ENCODE data around the gene POMGNT1. TPM values are rescaled to one million over a fixed set of nuclear protein-coding genes. Genes with fewer than 3 reads are reported as not detected.

POMGNT1 gene
- total RNA-seq, 4 donors from 2014 or later: 23.9 to 36.7 (median 28.1) TPM

GRCh38 chr1:46179138-46180081, 18.8 kb downstream of the POMGNT1 start:
- H3K9me3 ChIP-seq: no peaks in the 10 kb centered on the region
- TF ChIP-seq POLR2A (IDR thresholded peaks at IDR 0.05) (no peak), CTCF (IDR thresholded peaks at IDR 0.05) (peak; percentile 78 to 96 (median 91))
- DNase-seq: no peak
- WGBS, 2 donors: 7 to 8% methylated on average over 10 of the region's 10 CpGs
- intact Hi-C loops (cut with DNase I): loop anchor here (2.0 to 5.0 kb wide), 2 partner anchors 43 to 143 kb away; no protein-coding TSS in a partner anchor
- no peaks in the 10 kb centered on the region for H3K36me3 ChIP-seq
- peak overlapping the region in 3 of 4 donors; percentile 23 to 69 (median 48) for H3K27ac ChIP-seq
- H3K4me1 ChIP-seq: peaks cover 36 to 67% (median 59%) of the 10 kb centered on the region in 3 donors
- no peaks in the 10 kb centered on the region for H3K27me3 ChIP-seq
- no peak overlapping the region for H3K4me3 ChIP-seq

GRCh38 chr1:46176211-46176865, 21.9 kb downstream of the POMGNT1 start, which contains the start of gene P3R3URF:
Gene P3R3URF, minus strand, starts transcription at chr1:46176488. Its CDS starts 17 bp downstream, at chr1:46176471.
- no peak for DNase-seq
- WGBS, 2 donors: 67 to 80% methylated on average over 4 to 6 of the region's 13 CpGs
- intact Hi-C loops (cut with DNase I): no loop called here
- H3K27me3 ChIP-seq: no peaks in the 10 kb centered on the region
- H3K9me3 ChIP-seq: no peaks in the 10 kb centered on the region
- peak within 1 kb of the TSS; percentile 66 to 89 (median 77) for H3K27ac ChIP-seq
- TF ChIP-seq CTCF (IDR thresholded peaks at IDR 0.05) (no peak), POLR2A (IDR thresholded peaks at IDR 0.05) (no peak)
- no peaks in the 10 kb centered on the region for H3K36me3 ChIP-seq
- no peak within 1 kb of the TSS for H3K4me3 ChIP-seq
- H3K4me1 ChIP-seq: peaks cover 32 to 69% (median 62%) of the 10 kb centered on the region in 3 donors

- 70 to 87% methylated on average over 3 of the region's 3 CpGs for WGBS, 2 donors
- TF ChIP-seq CTCF (IDR thresholded peaks at IDR 0.05): no peak
- no peak for TF ChIP-seq POLR2A (IDR thresholded peaks at IDR 0.05)
- DNase-seq: no peak
- Histone ChIP-seq H3K36me3 (no peaks in the 10 kb centered on the region), H3K27me3 (no peaks in the 10 kb centered on the region), H3K4me1 (peaks cover 28 to 67% (median 56%) of the 10 kb centered on the region in 3 donors), H3K4me3 (no peak overlapping the region), H3K27ac (peak overlapping the region; percentile 66 to 89 (median 77)), H3K9me3 (no peaks in the 10 kb centered on the region)
- intact Hi-C loops (cut with DNase I): no loop called here
Observed at GRCh38 chr1:46175243-46175642, 23.0 kb downstream of the POMGNT1 start.

- TF ChIP-seq POLR2A (IDR thresholded peaks at IDR 0.05) (no peak), CTCF (IDR thresholded peaks at IDR 0.05) (no peak)
Observed at GRCh38 chr1:46174448-46175231, 23.6 kb downstream of the POMGNT1 start, which contains the start of gene TSPAN1. Gene TSPAN1, plus strand, starts transcription at chr1:46175087. Its CDS starts 6,021 bp downstream, at chr1:46181108.

More at GRCh38 chr1:46174448-46175231, 23.6 kb downstream of the POMGNT1 start, which contains the start of gene TSPAN1:
- H3K4me3 ChIP-seq: peak within 1 kb of the TSS in 1 of 4 donors; percentile 21
- H3K36me3 ChIP-seq: no peaks in the 10 kb centered on the region
- no peaks in the 10 kb centered on the region for H3K27me3 ChIP-seq
- peaks cover 23 to 61% (median 50%) of the 10 kb centered on the region in 3 donors for H3K4me1 ChIP-seq
- peak within 1 kb of the TSS; percentile 66 to 89 (median 77) for H3K27ac ChIP-seq
- no peak for DNase-seq
- H3K9me3 ChIP-seq: no peaks in the 10 kb centered on the region
- WGBS, 2 donors: 37 to 50% methylated on average over 11 of the region's 11 CpGs
- intact Hi-C loops (cut with DNase I): no loop called here

Measured in esophagus squamous epithelium (tissue), 5 donors.